Measurements from ENCODE around the gene HCAR1.

DNA sequence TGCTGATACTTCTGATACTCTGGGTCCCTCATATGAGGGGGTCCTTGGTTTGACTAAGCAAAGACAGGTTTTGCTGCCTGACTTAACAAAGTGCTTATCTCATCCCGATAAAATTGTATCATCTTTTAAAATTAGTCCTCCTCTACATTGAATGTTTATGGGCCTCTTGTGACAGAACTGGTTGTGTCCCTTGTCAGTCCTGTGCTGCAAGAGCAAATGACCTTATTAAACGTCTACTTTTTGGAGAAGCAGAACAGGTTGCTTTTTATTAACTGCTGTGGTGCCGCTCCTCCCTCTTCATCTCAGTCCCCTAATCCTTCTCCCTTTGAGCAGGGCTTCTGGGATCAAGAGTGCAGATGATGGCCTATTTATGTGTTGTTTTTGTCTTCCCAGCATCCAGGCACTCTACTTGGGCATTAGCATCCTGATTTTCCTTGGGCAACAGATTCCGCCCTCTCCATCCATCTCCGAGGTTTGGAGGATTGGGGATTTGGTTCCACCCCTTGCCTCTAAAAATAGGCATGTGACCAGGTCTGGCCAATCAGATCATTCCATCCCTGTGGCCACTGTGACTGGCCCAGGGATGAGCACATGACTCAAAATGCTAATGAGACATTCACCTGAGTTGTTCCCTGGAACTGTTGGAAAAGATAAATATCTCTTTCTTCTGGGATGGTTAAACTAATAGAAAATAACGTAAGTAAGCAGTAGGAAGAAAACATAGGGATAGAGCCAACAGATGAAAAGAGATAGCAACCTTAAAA lies 19.1 kb upstream of the HCAR1 start:
- TF ChIP-seq, protein P1, sequence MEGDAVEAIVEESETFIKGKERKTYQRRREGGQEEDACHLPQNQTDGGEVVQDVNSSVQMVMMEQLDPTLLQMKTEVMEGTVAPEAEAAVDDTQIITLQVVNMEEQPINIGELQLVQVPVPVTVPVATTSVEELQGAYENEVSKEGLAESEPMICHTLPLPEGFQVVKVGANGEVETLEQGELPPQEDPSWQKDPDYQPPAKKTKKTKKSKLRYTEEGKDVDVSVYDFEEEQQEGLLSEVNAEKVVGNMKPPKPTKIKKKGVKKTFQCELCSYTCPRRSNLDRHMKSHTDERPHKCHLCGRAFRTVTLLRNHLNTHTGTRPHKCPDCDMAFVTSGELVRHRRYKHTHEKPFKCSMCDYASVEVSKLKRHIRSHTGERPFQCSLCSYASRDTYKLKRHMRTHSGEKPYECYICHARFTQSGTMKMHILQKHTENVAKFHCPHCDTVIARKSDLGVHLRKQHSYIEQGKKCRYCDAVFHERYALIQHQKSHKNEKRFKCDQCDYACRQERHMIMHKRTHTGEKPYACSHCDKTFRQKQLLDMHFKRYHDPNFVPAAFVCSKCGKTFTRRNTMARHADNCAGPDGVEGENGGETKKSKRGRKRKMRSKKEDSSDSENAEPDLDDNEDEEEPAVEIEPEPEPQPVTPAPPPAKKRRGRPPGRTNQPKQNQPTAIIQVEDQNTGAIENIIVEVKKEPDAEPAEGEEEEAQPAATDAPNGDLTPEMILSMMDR (IDR thresholded peaks at IDR 0.05) = no peak
- TF ChIP-seq, protein P2, sequence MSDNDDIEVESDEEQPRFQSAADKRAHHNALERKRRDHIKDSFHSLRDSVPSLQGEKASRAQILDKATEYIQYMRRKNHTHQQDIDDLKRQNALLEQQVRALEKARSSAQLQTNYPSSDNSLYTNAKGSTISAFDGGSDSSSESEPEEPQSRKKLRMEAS (CRISPR knock-in tag; IDR thresholded peaks at IDR 0.05) = no peak
- no peak for TF ChIP-seq E2F5 (CRISPR knock-in tag; IDR thresholded peaks at IDR 0.05)
- no peak for TF ChIP-seq GRHL2 (CRISPR knock-in tag; IDR thresholded peaks at IDR 0.05; ENCODE audit: insufficient replicate concordance, severe bottlenecking)
- TF ChIP-seq ATF6 (CRISPR knock-in tag; IDR thresholded peaks at IDR 0.05) = no peak
- no peak for TF ChIP-seq ZNF121 (CRISPR knock-in tag; IDR thresholded peaks at IDR 0.05)
- no peak for TF ChIP-seq ZNF317 (CRISPR knock-in tag; IDR thresholded peaks at IDR 0.05; ENCODE audit: borderline replicate concordance, low read depth)
